ENCODE measurements around the gene PLD3. TPM values are rescaled to one million over a fixed set of nuclear protein-coding genes. Genes with fewer than 3 reads are reported as not detected.

Gene PLD3
- total and polyA plus RNA-seq, 4 donors: 205 to 407 (median 238) TPM

GRCh38 chr19:40424637-40425449, 76.3 kb downstream of the PLD3 start:
- Histone ChIP-seq H3K4me1 (ENCODE audit: control insufficient read depth in 5 of 5, insufficient read depth in 5 of 5, low read length in 5 of 5) (peaks cover 0 to 17% (median 2%) of the 10 kb centered on the region in 5 donors), H3K4me3 (peak overlapping the region; percentile 66), H3K36me3 (ENCODE audit: control insufficient read depth in 4 of 4, insufficient read depth in 4 of 4, low read length in 4 of 4) (peaks cover 5 to 11% (median 9%) of the 10 kb centered on the region in 4 donors), H3K9me3 (ENCODE audit: control insufficient read depth in 4 of 4, insufficient read depth in 3 of 4, low read length in 3 of 4) (no peaks in the 10 kb centered on the region), H3K27ac (ENCODE audit: low read depth in 1 of 2, low read length in 1 of 2) (peak overlapping the region; percentile 98 to 100), H3K27me3 (ENCODE audit: control insufficient read depth in 3 of 3, insufficient read depth in 3 of 3, low read length in 2 of 3) (no peaks in the 10 kb centered on the region), H3K9ac (ENCODE audit: insufficient read depth in 1 of 2, low read length in 2 of 2) (peak overlapping the region; percentile 87 to 91)
- TF ChIP-seq CTCF (IDR thresholded peaks at IDR 0.05; ENCODE audit: control extremely low read depth, extremely low read depth): no peak
- ATAC-seq (ENCODE audit: insufficient read depth, low FRiP score) (no peak), DNase-seq (peak in 2 of 3 donors; percentile 41 to 68)
- WGBS, 2 donors: 1 to 3% methylated on average over 22 to 28 of the region's 28 CpGs

DNA sequence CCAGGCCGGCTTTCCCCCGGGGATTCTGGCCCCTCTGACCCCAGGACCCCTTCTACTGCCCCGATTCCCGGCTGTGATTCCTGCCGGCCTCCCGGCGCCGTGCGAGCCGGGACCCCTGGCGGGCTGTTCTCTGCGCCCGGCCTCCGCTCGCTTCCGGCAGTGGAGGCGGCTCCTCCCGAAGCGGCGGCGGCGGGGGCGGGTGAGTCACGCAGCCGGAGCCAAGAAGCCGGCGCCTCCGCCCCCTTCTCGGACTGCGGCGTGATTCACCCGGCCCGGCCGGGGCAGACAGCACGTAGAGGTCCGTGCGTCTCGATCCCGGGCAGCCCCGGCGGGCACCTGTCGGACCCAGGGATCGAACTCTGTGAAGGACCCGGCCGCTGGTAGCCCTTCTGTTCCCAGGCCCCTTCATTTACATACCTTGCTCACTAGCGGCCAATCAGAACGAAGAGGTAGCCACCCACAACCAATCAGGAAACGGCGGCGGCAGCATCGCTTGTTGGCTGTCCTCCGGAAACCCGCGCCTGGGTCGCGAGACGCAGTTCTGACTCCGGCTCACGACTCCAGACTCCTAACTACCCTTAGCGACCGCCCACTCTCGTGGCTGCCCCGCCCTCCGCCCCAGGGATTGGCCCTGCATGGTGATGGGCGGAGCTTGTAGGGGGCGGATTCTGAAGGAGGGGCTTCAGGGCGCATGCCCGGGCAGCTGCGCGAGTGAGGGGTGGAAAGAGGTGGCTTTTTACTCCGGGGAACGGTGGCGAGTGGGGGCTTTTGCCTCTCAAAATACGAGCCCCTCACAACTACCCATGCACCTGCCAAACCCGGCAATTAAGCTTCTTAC, 77.2 kb downstream of the PLD3 start, which contains the start of gene SERTAD1:
SERTAD1 (minus strand) TSS at position 543 of the 838 bp plus-strand sequence. CDS start 2,446 bp downstream, outside the sequence.
- 1% methylated on average over 60 to 75 of the region's 75 CpGs for WGBS, 2 donors
- Histone ChIP-seq H3K9me3 (ENCODE audit: control insufficient read depth in 4 of 4, insufficient read depth in 3 of 4, low read length in 3 of 4) (no peaks in the 10 kb centered on the region), H3K27ac (ENCODE audit: low read depth in 1 of 2, low read length in 1 of 2) (peak within 1 kb of the TSS; percentile 98 to 100), H3K27me3 (ENCODE audit: control insufficient read depth in 3 of 3, insufficient read depth in 3 of 3, low read length in 2 of 3) (no peaks in the 10 kb centered on the region), H3K36me3 (ENCODE audit: control insufficient read depth in 4 of 4, insufficient read depth in 4 of 4, low read length in 4 of 4) (peaks cover 5 to 11% (median 9%) of the 10 kb centered on the region in 4 donors), H3K4me1 (ENCODE audit: control insufficient read depth in 5 of 5, insufficient read depth in 5 of 5, low read length in 5 of 5) (peaks cover 0 to 17% (median 2%) of the 10 kb centered on the region in 5 donors), H3K9ac (ENCODE audit: insufficient read depth in 1 of 2, low read length in 2 of 2) (peak within 1 kb of the TSS; percentile 87 to 91), H3K4me3 (peak within 1 kb of the TSS; percentile 66)
- peak; percentile 93 for ATAC-seq (ENCODE audit: insufficient read depth, low FRiP score)
- peak; percentile 5 for TF ChIP-seq CTCF (IDR thresholded peaks at IDR 0.05; ENCODE audit: control extremely low read depth, extremely low read depth)
- DNase-seq: peak; percentile 100

Small RNA genes lying within 50 kb of the gene (small RNA-seq; reads per million reads assigned to genes)
- gene MIR6796 (ENCODE audit: low replicate concordance) (not detected), gene RF00019 (ENCODE audit: low replicate concordance) (not detected), gene RNU6-945P (ENCODE audit: low replicate concordance) (not detected)

Other genes with a start within 250 kb of the PLD3 start
- 10 to 100 TPM in 1 of 2 donors, 1 to 10 TPM in 1; 4.4 to 18.0 TPM for gene MAP3K10, start 157.3 kb upstream of the PLD3 start, total RNA-seq
- 10 to 100 TPM in 1 of 2 donors, 1 to 10 TPM in 1; 6.9 to 15.7 TPM for gene MAP3K10, start 157.3 kb upstream of the PLD3 start, polyA plus RNA-seq
- not detected for gene TTC9B, start 130.3 kb upstream of the PLD3 start, total RNA-seq
- gene TTC9B, start 130.3 kb upstream of the PLD3 start, polyA plus RNA-seq: not detected
- under 1 TPM; 0.52 to 0.68 TPM for gene CCNP, start 122.0 kb upstream of the PLD3 start, total RNA-seq
- gene CCNP, start 122.0 kb upstream of the PLD3 start, polyA plus RNA-seq: under 1 TPM; 0.07 to 0.28 TPM
- gene AKT2, start 63.4 kb upstream of the PLD3 start, total RNA-seq: 100 to 1,000 TPM; 117 to 138 TPM
- 10 to 100 TPM; 62.3 to 69.7 TPM for gene AKT2, start 63.4 kb upstream of the PLD3 start, polyA plus RNA-seq
- 10 to 100 TPM in 1 of 2 donors, 1 to 10 TPM in 1; 9.8 to 18.0 TPM for gene C19orf47, start 298 bp upstream of the PLD3 start, total RNA-seq
- 10 to 100 TPM; 11.7 to 26.3 TPM for gene C19orf47, start 298 bp upstream of the PLD3 start, polyA plus RNA-seq
- under 1 TPM in 1 of 2 donors, not detected in 1; 0.43 TPM for gene HIPK4, start 41.5 kb downstream of the PLD3 start, total RNA-seq
- under 1 TPM; 0.10 to 0.22 TPM for gene HIPK4, start 41.5 kb downstream of the PLD3 start, polyA plus RNA-seq
- 10 to 100 TPM; 25.6 to 43.8 TPM for gene PRX, start 64.7 kb downstream of the PLD3 start, total RNA-seq
- gene PRX, start 64.7 kb downstream of the PLD3 start, polyA plus RNA-seq: 10 to 100 TPM; 16.9 to 30.1 TPM
- gene SERTAD1, start 77.3 kb downstream of the PLD3 start, total RNA-seq: 10 to 100 TPM; 10.8 to 25.1 TPM
- 10 to 100 TPM; 23.3 to 37.9 TPM for gene SERTAD1, start 77.3 kb downstream of the PLD3 start, polyA plus RNA-seq
- gene SERTAD3, start 95.6 kb downstream of the PLD3 start, total RNA-seq: 10 to 100 TPM; 33.0 to 37.5 TPM
- 10 to 100 TPM; 28.9 to 34.6 TPM for gene SERTAD3, start 95.6 kb downstream of the PLD3 start, polyA plus RNA-seq
- 100 to 1,000 TPM; 135 to 190 TPM for gene BLVRB, start 117.0 kb downstream of the PLD3 start, total RNA-seq
- gene BLVRB, start 117.0 kb downstream of the PLD3 start, polyA plus RNA-seq: 100 to 1,000 TPM; 331 to 413 TPM
- gene SPTBN4, start 118.3 kb downstream of the PLD3 start, total RNA-seq: under 1 TPM; 0.68 to 0.80 TPM
- gene SPTBN4, start 118.3 kb downstream of the PLD3 start, polyA plus RNA-seq: under 1 TPM; 0.58 to 0.75 TPM
- 100 to 1,000 TPM in 1 of 2 donors, 10 to 100 TPM in 1; 21.1 to 105 TPM for gene SHKBP1, start 228.2 kb downstream of the PLD3 start, total RNA-seq
- gene SHKBP1, start 228.2 kb downstream of the PLD3 start, polyA plus RNA-seq: 100 to 1,000 TPM in 1 of 2 donors, 10 to 100 TPM in 1; 89.0 to 191 TPM